H1 (cell line): ENCODE data around the gene SDF2L1. TPM values are rescaled to one million over a fixed set of nuclear protein-coding genes. Genes with fewer than 3 reads are reported as not detected.
"Not testable (repeated sequence)": the region's sequence is repeated elsewhere in the genome, so short reads cannot be mapped to it uniquely, and the experiment has no call there.

Source experiments
- CTCF ChIA-PET: fragments of 300-600 bp; sonication (Branson Sonifier 250); formaldehyde crosslinking; loops from one replicate; lab custom pipeline; 2021; ENCODE audit not compliant: partially characterized antibody; lab: Charles Lee
- POLR2A ChIA-PET: fragments of 300-600 bp; sonication (Branson Sonifier 250); formaldehyde crosslinking; loops from one replicate; lab custom pipeline; 2021; ENCODE audit warnings: inconsistent platforms; ENCODE audit not compliant: partially characterized antibody; lab: Charles Lee
- DNase-seq, 2 experiments: peaks; one replicate each; pipeline versions ENCODE4 v3.0.0 to v3.0.0-alpha.2; 2010 to 2022; ENCODE audit warnings: low spot score in 2 of 2, low read depth in 1 of 2, mixed read lengths in 1 of 2
- FAIRE-seq: peaks from 2 replicates; lab custom pipeline; 2011; peaks lifted over from hg19 to GRCh38; lab: Jason Lieb, UNC
- H2AFZ ChIP-seq: 2 replicates; pipeline ENCODE4 v1.8.1; 2012; ENCODE audit warnings: low read length, inconsistent platforms
- H2AK5ac ChIP-seq: 2 replicates; pipeline ENCODE4 v1.6.1; 2013; ENCODE audit warnings: low read depth, low read length
- H2BK120ac ChIP-seq: replicated peaks from 2 replicates; pipeline ENCODE3; 2013; ENCODE audit warnings: low read depth, low read length, inconsistent platforms
- H2BK12ac ChIP-seq: 2 replicates; pipeline ENCODE4 v1.6.1; 2013; ENCODE audit warnings: low read depth, low read length
- H2BK15ac ChIP-seq: 2 replicates; pipeline ENCODE4 v1.6.1; 2013; ENCODE audit warnings: low read length
- H2BK20ac ChIP-seq: 2 replicates; pipeline ENCODE4 v1.6.1; 2013; ENCODE audit warnings: low read length
- H2BK5ac ChIP-seq: 2 replicates; pipeline ENCODE4 v1.6.1; 2013; ENCODE audit warnings: low read depth, low read length
- H3K14ac ChIP-seq: 2 replicates; pipeline ENCODE4 v1.6.1; 2013; ENCODE audit warnings: inconsistent platforms; ENCODE audit not compliant: insufficient read length
- H3K18ac ChIP-seq: 2 replicates; pipeline ENCODE4 v1.6.1; 2013; ENCODE audit warnings: low read length; ENCODE audit errors: extremely low read depth
- H3K23ac ChIP-seq: 2 replicates; pipeline ENCODE4 v1.6.1; 2013; ENCODE audit warnings: inconsistent platforms; ENCODE audit not compliant: insufficient read length
- H3K23me2 ChIP-seq: 2 replicates; pipeline ENCODE4 v1.6.1; 2013; ENCODE audit warnings: low read depth, low read length
- H3K27ac ChIP-seq: 2 replicates; pipeline ENCODE4 v1.6.1; 2011; ENCODE audit warnings: low read depth, low read length, inconsistent platforms
- H3K27me3 ChIP-seq, 4 experiments: replicated peaks in 1 of 4; 1 replicate in 1 of 4; 2 replicates in 3 of 4; pipeline versions ENCODE4 v1.6.1 to v1.8.1; 2011 to 2013; ENCODE audit warnings: low read length in 3 of 4, mild to moderate bottlenecking in 3 of 4, inconsistent platforms in 2 of 4, mixed read lengths in 2 of 4, moderate library complexity in 1 of 4; ENCODE audit not compliant: control insufficient read depth in 3 of 4, insufficient read depth in 3 of 4; ENCODE audit errors: extremely low read depth in 1 of 4
- H3K36me3 ChIP-seq, 4 experiments: 2 replicates each; pipeline versions ENCODE4 v1.6.1 to v1.8.1; 2011 to 2013; ENCODE audit warnings: mild to moderate bottlenecking in 4 of 4, low read length in 3 of 4, moderate library complexity in 2 of 4, control low read depth in 1 of 4, inconsistent platforms in 1 of 4; ENCODE audit not compliant: insufficient read depth in 4 of 4, control insufficient read depth in 2 of 4
- H3K4ac ChIP-seq: replicated peaks from 2 replicates; pipeline ENCODE3; 2013; ENCODE audit warnings: low read length, low read depth, mixed read lengths, inconsistent platforms; ENCODE audit not compliant: insufficient read length
- H3K4me1 ChIP-seq, 4 experiments: replicated peaks in 1 of 4; 1 replicate in 1 of 4; 2 replicates in 3 of 4; pipeline versions ENCODE4 v1.6.1 to v1.8.1; 2011 to 2013; ENCODE audit warnings: low read length in 3 of 4, inconsistent platforms in 2 of 4, mixed read lengths in 1 of 4; ENCODE audit not compliant: insufficient read depth in 4 of 4, control insufficient read depth in 3 of 4
- H3K4me2 ChIP-seq, 2 experiments: 2 replicates each; pipeline versions ENCODE4 v1.6.1 to v1.8.1; 2011 to 2013; ENCODE audit warnings: low read depth in 2 of 2, low read length in 2 of 2, control low read depth in 1 of 2, inconsistent platforms in 1 of 2, mild to moderate bottlenecking in 1 of 2; ENCODE audit not compliant: insufficient read depth in 1 of 2
- H3K4me3 ChIP-seq, 4 experiments: fragments of 200-600, 300-600 bp in 1 of 4; sonication (generic), shearing (Covaris generic), sonication (Bioruptor Twin) in 1 of 4; 2 replicates each; pipeline versions ENCODE4 v1.5.1 to v1.8.1; 2011 to 2016; ENCODE audit warnings: low read length in 4 of 4, low read depth in 3 of 4, control low read depth in 2 of 4, inconsistent platforms in 2 of 4, mild to moderate bottlenecking in 2 of 4, mixed read lengths in 1 of 4, moderate library complexity in 1 of 4; ENCODE audit not compliant: insufficient read depth in 2 of 4; ENCODE audit errors: extremely low read depth in 1 of 4
- H3K56ac ChIP-seq: replicated peaks from 2 replicates; pipeline ENCODE3; 2013; ENCODE audit warnings: low read depth, mild to moderate bottlenecking, mixed read lengths, low read length, inconsistent platforms; ENCODE audit not compliant: insufficient read length
- H3K79me1 ChIP-seq: 2 replicates; pipeline ENCODE4 v1.6.1; 2013; ENCODE audit warnings: low read depth, low read length, control low read depth
- H3K79me2 ChIP-seq, 2 experiments: 2 replicates each; pipeline versions ENCODE4 v1.6.1 to v1.8.1; 2012 to 2013; ENCODE audit warnings: low read length in 2 of 2, mild to moderate bottlenecking in 2 of 2, inconsistent platforms in 1 of 2; ENCODE audit not compliant: insufficient read depth in 2 of 2, control insufficient read depth in 1 of 2
- H3K9ac ChIP-seq, 4 experiments: replicated peaks in 1 of 4; 1 replicate in 1 of 4; 2 replicates in 3 of 4; pipeline versions ENCODE4 v1.6.1 to v1.8.1; 2011 to 2013; ENCODE audit warnings: low read depth in 3 of 4, low read length in 3 of 4, control low read depth in 2 of 4, mild to moderate bottlenecking in 2 of 4, moderate library complexity in 2 of 4, inconsistent platforms in 1 of 4; ENCODE audit errors: extremely low read depth in 1 of 4
- H3K9me3 ChIP-seq, 2 experiments: 2 replicates each; pipeline versions ENCODE4 v1.6.1 to v1.8.1; 2012 to 2013; ENCODE audit warnings: mild to moderate bottlenecking in 2 of 2, moderate library complexity in 2 of 2, control low read depth in 1 of 2, inconsistent platforms in 1 of 2, low read depth in 1 of 2, low read length in 1 of 2, mixed read lengths in 1 of 2; ENCODE audit not compliant: insufficient read depth in 2 of 2
- H4K20me1 ChIP-seq, 2 experiments: replicated peaks in 1 of 2; 2 replicates each; pipeline versions ENCODE3 to v1.8.1; 2011 to 2013; ENCODE audit warnings: inconsistent platforms in 2 of 2, low read length in 2 of 2, mild to moderate bottlenecking in 1 of 2; ENCODE audit not compliant: insufficient read depth in 2 of 2, control insufficient read depth in 1 of 2
- H4K5ac ChIP-seq: 2 replicates; pipeline ENCODE4 v1.6.1; 2013; ENCODE audit warnings: low read length, low read depth, mixed read lengths, inconsistent platforms; ENCODE audit not compliant: insufficient read length
- H4K8ac ChIP-seq: 2 replicates; pipeline ENCODE4 v1.8.0; 2013; ENCODE audit warnings: mild to moderate bottlenecking, moderate library complexity, low read length, inconsistent platforms; ENCODE audit not compliant: insufficient read depth; ENCODE audit errors: extremely low read depth
- H4K91ac ChIP-seq: replicated peaks from 2 replicates; pipeline ENCODE3; 2013; ENCODE audit warnings: low read length, mixed read lengths, inconsistent platforms; ENCODE audit not compliant: insufficient read length
- WGBS, 2 experiments: shearing (Covaris generic) in 1 of 2; methylation state at CpG; one replicate each; pipeline versions ENCODE4 v1.1.6 to v1.1.7; 2013 to 2015; ENCODE audit warnings: low lambda C conversion rate in 2 of 2, mixed read lengths in 2 of 2, inconsistent platforms in 1 of 2, low coverage in 1 of 2, missing lambda C conversion rate in 1 of 2; ENCODE audit not compliant: insufficient replicate concordance in 2 of 2, insufficient coverage in 1 of 2, insufficient read length in 1 of 2; ENCODE audit errors: extremely low coverage in 1 of 2, missing lambda C conversion rate in 1 of 2; 5-methylcytosine and 5-hydroxymethylcytosine counted together
- polyA plus RNA-seq, 7 experiments: library from polyadenylated mRNA; depleted of rRNA in 3 of 7; stranded (reverse) in 5 of 7; unstranded in 2 of 7; fragments of >200 nt in 5 of 7; fragments of 200-250 nt in 2 of 7; gene quantifications; 1 replicate in 5 of 7; 2 replicates in 1 of 7; 4 replicates in 1 of 7; pipeline versions ENCODE4 v1.2.1 to v1.2.3, GENCODE V29; 2011 to 2013; ENCODE audit warnings: missing spikeins in 2 of 7, mixed read lengths in 2 of 7
- total RNA-seq: library from RNA; stranded (reverse); fragmentation: NEBNext Ultra II Directional; extraction: Animal tissue kit (Norgen Biotek cat#: 25700); gene quantifications from 2 replicates; pipeline ENCODE4 v1.2.1, GENCODE V29; 2021

SDF2L1 gene
- total and polyA plus RNA-seq, 2 of the 8 experiments (the other 6 are each of a cell fraction or from before 2014, with no cell fraction given): 51.1 to 59.6 TPM

GRCh38 chr22:21645513-21645912 lies 3.4 kb downstream of the SDF2L1 start:
- not testable (repeated sequence) for H3K4me3 ChIP-seq, H2BK5ac ChIP-seq, H2BK12ac ChIP-seq, H3K4ac ChIP-seq, H3K79me2 ChIP-seq, FAIRE-seq, H2AFZ ChIP-seq, H3K23ac ChIP-seq, H3K9ac ChIP-seq, H2AK5ac ChIP-seq, H3K4me1 ChIP-seq, DNase-seq, H2BK120ac ChIP-seq, H2BK15ac ChIP-seq, H3K27me3 ChIP-seq, H4K8ac ChIP-seq, H3K9me3 ChIP-seq, H3K36me3 ChIP-seq, H4K91ac ChIP-seq, H2BK20ac ChIP-seq, H3K23me2 ChIP-seq, H3K14ac ChIP-seq, H3K56ac ChIP-seq, H3K79me1 ChIP-seq, H3K18ac ChIP-seq, H3K4me2 ChIP-seq, H4K5ac ChIP-seq, H3K27ac ChIP-seq
- H4K20me1 ChIP-seq: peaks cover 0 to 13% of the 10 kb centered on the region in 2 experiments
- ChIA-PET POLR2A (interaction anchor here (5.7 kb wide), 1 partner anchor 16 kb away, joined by 74 read pairs; the partner anchor contains the start of genes CCDC116 and YDJC), CTCF (interaction anchor here (0.7 to 22.2 kb wide), 15 partner anchors 8 to 194 kb away, joined by 3 to 499 read pairs (median 7); partner anchors contain the start of genes CCDC116 and YDJC)
- WGBS, 2 experiments: 90% methylated on average over 6 of the region's 6 CpGs; no CpG with 5 or more reads in 1 of the 2 experiments
